ENCODE results near the gene DAZ4.
"Not testable (repeated sequence)": the region's sequence is repeated elsewhere in the genome, so short reads cannot be mapped to it uniquely, and the experiment has no call there.

The DAZ4 gene
- 0 reads per million in 9 experiments for total RNA-seq

GRCh38 chrY:24833619-24834018 is at the start of gene DAZ4:
TSS of gene DAZ4 (plus strand) at chrY:24833919. CDS start at chrY:24834127, 208 bp downstream.
- H3K4me3 Mint-ChIP-seq; H3K27me3 Mint-ChIP-seq; H3K9me3 Mint-ChIP-seq; DNase-seq; ATAC-seq (replicated peaks); H3K4me1 Mint-ChIP-seq (ENCODE audit: low read depth in 2 of 2); H3K36me3 Mint-ChIP-seq (ENCODE audit: insufficient read depth); H3K27ac Mint-ChIP-seq: not testable (repeated sequence)

- not testable (repeated sequence) for H3K27ac Mint-ChIP-seq; H3K4me1 Mint-ChIP-seq (ENCODE audit: low read depth in 2 of 2); H3K36me3 Mint-ChIP-seq (ENCODE audit: insufficient read depth); H3K27me3 Mint-ChIP-seq; ATAC-seq (replicated peaks); H3K9me3 Mint-ChIP-seq; H3K4me3 Mint-ChIP-seq; DNase-seq
Measured at GRCh38 chrY:24813293-24813692, 20.4 kb upstream of the DAZ4 start, which contains the start of gene DAZ3. TSS of gene DAZ3 (minus strand) at chrY:24813393. CDS start at chrY:24813185, 208 bp downstream.

- ATAC-seq (replicated peaks); H3K4me1 Mint-ChIP-seq (ENCODE audit: low read depth in 2 of 2); H3K36me3 Mint-ChIP-seq (ENCODE audit: insufficient read depth); H3K27me3 Mint-ChIP-seq; DNase-seq; H3K9me3 Mint-ChIP-seq; H3K27ac Mint-ChIP-seq; H3K4me3 Mint-ChIP-seq: not testable (repeated sequence)
Measured at GRCh38 chrY:24821836-24822235, 11.9 kb upstream of the DAZ4 start.

DNA sequence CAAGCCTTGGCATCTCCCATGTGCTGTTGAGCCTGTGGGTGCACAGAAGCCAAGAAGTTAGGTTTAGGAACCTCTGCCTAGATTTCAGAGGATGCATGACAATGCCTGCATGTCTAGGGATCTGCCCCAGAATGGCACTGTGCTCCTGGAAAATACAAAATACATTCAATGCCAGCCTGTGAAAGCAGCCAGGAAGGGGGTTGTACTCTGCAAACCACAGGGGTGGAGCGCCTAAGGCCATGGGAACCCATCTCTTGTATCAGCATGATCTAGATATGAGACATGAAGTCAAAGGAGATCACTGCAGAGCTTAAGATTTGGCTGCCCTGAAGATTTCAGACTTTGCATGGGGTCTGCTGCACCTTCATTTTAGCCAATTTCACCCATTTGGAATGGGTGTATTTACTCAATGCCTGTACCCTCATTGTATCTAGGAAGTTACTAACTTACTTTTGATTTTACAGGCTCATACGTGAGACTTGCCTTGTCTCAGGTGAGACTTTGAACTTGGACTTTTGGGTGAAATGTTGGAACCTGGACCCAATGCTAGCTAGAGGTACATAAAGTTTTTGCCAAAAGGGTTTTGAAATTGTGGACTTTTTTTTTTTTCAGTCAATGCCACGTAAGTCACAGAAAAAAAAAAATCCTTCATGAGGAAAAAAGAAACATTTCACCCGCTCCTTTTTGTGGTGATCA is 9.4 kb upstream of the DAZ4 start:
- H3K9me3 Mint-ChIP-seq; H3K27ac Mint-ChIP-seq; ATAC-seq (replicated peaks); H3K36me3 Mint-ChIP-seq (ENCODE audit: insufficient read depth); H3K4me1 Mint-ChIP-seq (ENCODE audit: low read depth in 2 of 2); DNase-seq; H3K4me3 Mint-ChIP-seq; H3K27me3 Mint-ChIP-seq: not testable (repeated sequence)

- not testable (repeated sequence) for DNase-seq; H3K36me3 Mint-ChIP-seq (ENCODE audit: insufficient read depth); ATAC-seq (replicated peaks); H3K27me3 Mint-ChIP-seq; H3K4me3 Mint-ChIP-seq; H3K27ac Mint-ChIP-seq; H3K4me1 Mint-ChIP-seq (ENCODE audit: low read depth in 2 of 2); H3K9me3 Mint-ChIP-seq
Measured at GRCh38 chrY:24825069-24825468, 8.7 kb upstream of the DAZ4 start.

Measured in effector memory CD8-positive, alpha-beta T cell (primary cell).